H9 (cell line): ENCODE results near the gene ASPRV1. TPM values are rescaled to one million over a fixed set of nuclear protein-coding genes. Genes with fewer than 3 reads are reported as not detected.

Experiments used
- DNase-seq: peaks from one replicate; pipeline ENCODE4 v3.0.0-alpha.2; 2017
- H2AFZ ChIP-seq: one replicate; pipeline ENCODE4 v1.6.1; 2013; ENCODE audit warnings: mild to moderate bottlenecking, low read length, control low read depth, moderate library complexity
- H2AK5ac ChIP-seq: 2 replicates; pipeline ENCODE4 v1.6.1; 2013; ENCODE audit warnings: low read length, control low read depth, mixed read lengths; ENCODE audit not compliant: insufficient read length
- H2BK120ac ChIP-seq: one replicate; pipeline ENCODE4 v1.6.1; 2013; ENCODE audit warnings: low read depth, mild to moderate bottlenecking, low read length, control low read depth, inconsistent platforms; ENCODE audit not compliant: poor library complexity, severe bottlenecking
- H2BK12ac ChIP-seq: 2 replicates; pipeline ENCODE4 v1.6.1; 2013; ENCODE audit warnings: low read length, control low read depth, mixed read lengths, low read depth; ENCODE audit not compliant: insufficient read length
- H2BK15ac ChIP-seq: 2 replicates; pipeline ENCODE4 v1.6.1; 2013; ENCODE audit warnings: low read depth, low read length, control low read depth
- H2BK20ac ChIP-seq: one replicate; pipeline ENCODE4 v1.6.1; 2013; ENCODE audit warnings: low read depth, mild to moderate bottlenecking, low read length, control low read depth, inconsistent platforms; ENCODE audit not compliant: poor library complexity, severe bottlenecking
- H2BK5ac ChIP-seq: 2 replicates; pipeline ENCODE4 v1.6.1; 2013; ENCODE audit warnings: low read length, control low read depth, mixed read lengths; ENCODE audit not compliant: insufficient read length
- H3K14ac ChIP-seq: 2 replicates; pipeline ENCODE4 v1.6.1; 2013; ENCODE audit warnings: low read length, control low read depth; ENCODE audit not compliant: insufficient read depth
- H3K18ac ChIP-seq: 2 replicates; pipeline ENCODE4 v1.6.1; 2013; ENCODE audit warnings: low read depth, mild to moderate bottlenecking, mixed read lengths, low read length, control low read depth; ENCODE audit not compliant: insufficient read length
- H3K23ac ChIP-seq: 2 replicates; pipeline ENCODE4 v1.6.1; 2013; ENCODE audit warnings: low read length, control low read depth, mixed read lengths, low read depth; ENCODE audit not compliant: insufficient read length
- H3K23me2 ChIP-seq: 2 replicates; pipeline ENCODE4 v1.6.1; 2013; ENCODE audit warnings: low read depth, mild to moderate bottlenecking, mixed read lengths, low read length, control low read depth; ENCODE audit not compliant: insufficient read length, poor library complexity, severe bottlenecking
- H3K27ac ChIP-seq: 2 replicates; pipeline ENCODE4 v1.5.1; 2013; ENCODE audit warnings: low read length, control low read depth, mixed read lengths, low read depth; ENCODE audit not compliant: insufficient read length
- H3K27me3 ChIP-seq: 2 replicates; pipeline ENCODE4 v1.6.1; 2013; ENCODE audit warnings: low read length, control low read depth, inconsistent platforms; ENCODE audit not compliant: insufficient read depth
- H3K4ac ChIP-seq: 2 replicates; pipeline ENCODE4 v1.6.1; 2013; ENCODE audit warnings: low read depth, mild to moderate bottlenecking, control low read depth, inconsistent platforms, low read length, moderate library complexity
- H3K4me1 ChIP-seq: 2 replicates; pipeline ENCODE4 v1.6.1; 2013; ENCODE audit warnings: low read length, control low read depth, inconsistent platforms; ENCODE audit not compliant: insufficient read depth
- H3K4me2 ChIP-seq: 2 replicates; pipeline ENCODE4 v1.6.1; 2013; ENCODE audit warnings: low read length, control low read depth, mixed read lengths; ENCODE audit not compliant: insufficient read length, insufficient read depth
- H3K56ac ChIP-seq: 2 replicates; pipeline ENCODE4 v1.6.1; 2013; ENCODE audit warnings: low read depth, mild to moderate bottlenecking, mixed read lengths, low read length, control low read depth; ENCODE audit not compliant: insufficient read length
- H3K79me1 ChIP-seq: 2 replicates; pipeline ENCODE4 v1.6.1; 2013; ENCODE audit warnings: low read depth, mild to moderate bottlenecking, moderate library complexity, low read length, control low read depth, inconsistent platforms; ENCODE audit not compliant: insufficient read depth, poor library complexity, severe bottlenecking
- H3K79me2 ChIP-seq: 2 replicates; pipeline ENCODE4 v1.6.1; 2013; ENCODE audit warnings: low read length, control low read depth, inconsistent platforms; ENCODE audit not compliant: insufficient read depth
- H3K9ac ChIP-seq: 2 replicates; pipeline ENCODE4 v1.6.1; 2013; ENCODE audit warnings: low read length, control low read depth, mixed read lengths; ENCODE audit not compliant: insufficient read length; ENCODE audit errors: extremely low read depth
- H3K9me3 ChIP-seq: one replicate; pipeline ENCODE4 v1.6.1; 2013; ENCODE audit warnings: low read depth, low read length, inconsistent platforms; ENCODE audit not compliant: control insufficient read depth
- H3T11ph ChIP-seq: one replicate; pipeline ENCODE4 v1.6.1; 2013; ENCODE audit warnings: mild to moderate bottlenecking, low read length, control low read depth, inconsistent platforms
- H4K20me1 ChIP-seq: one replicate; pipeline ENCODE4 v1.6.1; 2013; ENCODE audit not compliant: control insufficient read depth, insufficient read length, insufficient read depth
- H4K5ac ChIP-seq: 2 replicates; pipeline ENCODE4 v1.6.1; 2013; ENCODE audit warnings: low read depth, mild to moderate bottlenecking, mixed read lengths, low read length, control low read depth; ENCODE audit not compliant: insufficient read length
- H4K8ac ChIP-seq: replicated peaks from 2 replicates; pipeline ENCODE4 v1.6.1; 2013; ENCODE audit warnings: low read length, control low read depth, mixed read lengths, low read depth; ENCODE audit not compliant: insufficient read length
- H4K91ac ChIP-seq: 2 replicates; pipeline ENCODE4 v1.6.1; 2013; ENCODE audit warnings: low read depth, mild to moderate bottlenecking, moderate library complexity, mixed read lengths, low read length, control low read depth; ENCODE audit not compliant: insufficient read length
- H3K27ac Mint-ChIP-seq, 3 experiments: 2 replicates in 2 of 3; 3 replicates in 1 of 3; pipeline ENCODE4 v1.8.0; 2020 to 2021; ENCODE audit warnings: mixed read lengths in 3 of 3, mild to moderate bottlenecking in 1 of 3, moderate library complexity in 1 of 3
- H3K27me3 Mint-ChIP-seq: 2 replicates; pipeline ENCODE4 v1.8.0; 2021; ENCODE audit warnings: low read depth, mild to moderate bottlenecking, moderate library complexity, mixed read lengths
- H3K36me3 Mint-ChIP-seq, 3 experiments: 2 replicates in 2 of 3; 3 replicates in 1 of 3; pipeline ENCODE4 v1.8.0; 2020 to 2021; ENCODE audit warnings: low read depth in 3 of 3, mixed read lengths in 3 of 3; ENCODE audit not compliant: insufficient read depth in 1 of 3
- H3K4me1 Mint-ChIP-seq, 2 experiments: 2 replicates each; pipeline ENCODE4 v1.8.0; 2020; ENCODE audit warnings: mixed read lengths in 2 of 2
- H3K4me3 Mint-ChIP-seq, 2 experiments: 2 replicates in 1 of 2; 3 replicates in 1 of 2; pipeline ENCODE4 v1.8.0; 2020 to 2021; ENCODE audit warnings: mild to moderate bottlenecking in 2 of 2, mixed read lengths in 2 of 2, moderate library complexity in 1 of 2
- H3K9me3 Mint-ChIP-seq, 2 experiments: 2 replicates in 1 of 2; 3 replicates in 1 of 2; pipeline ENCODE4 v1.8.0; 2020; ENCODE audit warnings: mild to moderate bottlenecking in 2 of 2, mixed read lengths in 2 of 2, moderate library complexity in 1 of 2
- CTCF ChIP-seq: fragments of 200-600 bp; sonication (generic); conservative IDR thresholded peaks from 3 replicates; pipeline ENCODE4 v1.8.0; 2021; ENCODE audit warnings: antibody characterized with exemption, mild to moderate bottlenecking
- WGBS: extraction: QIAGEN DNeasy Blood & Tissue Kit; methylation state at CpG from one replicate; pipeline ENCODE4 v1.1.7; 2013; ENCODE audit warnings: missing lambda C conversion rate, low lambda C conversion rate, mixed read lengths; ENCODE audit not compliant: insufficient read length; ENCODE audit errors: extremely low coverage; 5-methylcytosine and 5-hydroxymethylcytosine counted together
- total RNA-seq: library from RNA; stranded (reverse); gene quantifications from 2 replicates; pipeline ENCODE4 v1.2.1, GENCODE V29; 2021

Gene ASPRV1
- total RNA-seq, 1 experiment from 2014 or later: 0.57 TPM

GRCh38 chr2:69954084-69954483, 7.3 kb downstream of the ASPRV1 start:
- no peak overlapping the region for H2BK12ac ChIP-seq
- DNase-seq: no peak
- H3K9me3 Mint-ChIP-seq: no peaks in the 10 kb centered on the region

More at GRCh38 chr2:69954084-69954483, 7.3 kb downstream of the ASPRV1 start:
- Histone ChIP-seq H2BK20ac (no peak overlapping the region), H4K5ac (no peak overlapping the region), H3K4ac (no peak overlapping the region), H4K91ac (no peak overlapping the region), H3K4me1 (no peaks in the 10 kb centered on the region), H2AFZ (no peak overlapping the region), H3K27me3 (no peaks in the 10 kb centered on the region), H3K23me2 (no peaks in the 10 kb centered on the region), H2BK120ac (no peak overlapping the region), H2BK15ac (no peak overlapping the region), H3K18ac (no peak overlapping the region), H4K8ac (no peak overlapping the region), H3K27ac (no peak overlapping the region), H3K14ac (no peak overlapping the region), H2BK5ac (no peak overlapping the region), H3K79me1 (no peaks in the 10 kb centered on the region), H3K9ac (no peak overlapping the region), H3K23ac (no peak overlapping the region), H3K79me2 (no peaks in the 10 kb centered on the region), H4K20me1 (no peaks in the 10 kb centered on the region), H3K9me3 (no peaks in the 10 kb centered on the region), H2AK5ac (no peak overlapping the region), H3K4me2 (no peak overlapping the region), H3K56ac (no peak overlapping the region), H3T11ph (no peak overlapping the region)
- peaks cover 0 to under 1% of the 10 kb centered on the region in 2 experiments; a peak in 1 of 4 replicates for H3K4me1 Mint-ChIP-seq
- no peaks in the 10 kb centered on the region for H3K36me3 Mint-ChIP-seq
- no CpG with 5 or more reads among the region's 1 CpG for WGBS
- peaks cover 9% of the 10 kb centered on the region for H3K27me3 Mint-ChIP-seq
- H3K27ac Mint-ChIP-seq: no peak overlapping the region
- no peak overlapping the region for H3K4me3 Mint-ChIP-seq
- TF ChIP-seq CTCF: no peak
